Loucy (cell line): ENCODE results near the gene KLF9.

Source experiments
- CTCF ChIP-seq: fragments of 200-600 bp; sonication (generic); conservative IDR thresholded peaks from 2 replicates; pipeline ENCODE4 v1.5.1; 2014; ENCODE audit warnings: mild to moderate bottlenecking, antibody characterized with exemption, low read length
- EZH2phosphoT487 ChIP-seq: fragments of 200-600 bp; IDR thresholded peaks from 2 replicates; pipeline ENCODE4 v1.6.1; 2018; ENCODE audit warnings: antibody characterized with exemption, mild to moderate bottlenecking, moderate library complexity, borderline replicate concordance

- TF ChIP-seq CTCF (no peak), EZH2phosphoT487 (no peak)
These were observed 14.2 kb downstream of the KLF9 start for GRCh38 chr9:70400107-70400892.
